HG03342 (cell line): Measurements from ENCODE around the gene ADARB1.

Experiments used
- ATAC-seq: cut with Tn5 transposase; IDR thresholded peaks from one replicate; pipeline ENCODE4 v1.9.1; 2021; ENCODE audit warnings: mild to moderate bottlenecking, moderate library complexity; ENCODE audit not compliant: unreplicated experiment

The ADARB1 gene

GRCh38 chr21:45190013-45190412, 115.6 kb downstream of the ADARB1 start:
- no peak for ATAC-seq

GRCh38 chr21:45192332-45192731, 118.0 kb downstream of the ADARB1 start:
- no peak for ATAC-seq

- no peak for ATAC-seq
Observed at GRCh38 chr21:45196620-45197019, 122.2 kb downstream of the ADARB1 start.

GRCh38 chr21:45199201-45199600, 124.8 kb downstream of the ADARB1 start:
- no peak for ATAC-seq

- no peak for ATAC-seq
Observed at GRCh38 chr21:45200031-45200430, 125.7 kb downstream of the ADARB1 start.

GRCh38 chr21:45200581-45201296, 126.4 kb downstream of the ADARB1 start:
- ATAC-seq, result no peak

- no peak for ATAC-seq
Observed at GRCh38 chr21:45202344-45202743, 128.0 kb downstream of the ADARB1 start.

GRCh38 chr21:45202889-45203288, 128.5 kb downstream of the ADARB1 start:
- ATAC-seq, result no peak

GRCh38 chr21:45203983-45204382, 129.6 kb downstream of the ADARB1 start:
- no peak for ATAC-seq

GRCh38 chr21:45204395-45204794, 130.0 kb downstream of the ADARB1 start:
- ATAC-seq, result no peak

- no peak for ATAC-seq
Observed at GRCh38 chr21:45207839-45208626, 133.7 kb downstream of the ADARB1 start.

GRCh38 chr21:45208627-45208951, 134.2 kb downstream of the ADARB1 start:
- no peak for ATAC-seq

GRCh38 chr21:45209046-45209445, 134.7 kb downstream of the ADARB1 start:
- ATAC-seq, result no peak

GRCh38 chr21:45209685-45210284, 135.4 kb downstream of the ADARB1 start:
- no peak for ATAC-seq

- ATAC-seq, result no peak
Observed at GRCh38 chr21:45210461-45210983, 136.1 kb downstream of the ADARB1 start.

GRCh38 chr21:45211661-45212060, 137.3 kb downstream of the ADARB1 start:
- ATAC-seq, result no peak

GRCh38 chr21:45213392-45213791, 139.0 kb downstream of the ADARB1 start:
- ATAC-seq, result no peak

GRCh38 chr21:45215213-45215612, 140.8 kb downstream of the ADARB1 start:
- ATAC-seq, result no peak

- no peak for ATAC-seq
Observed at GRCh38 chr21:45217010-45217409, 142.6 kb downstream of the ADARB1 start.

- no peak for ATAC-seq
Observed at GRCh38 chr21:45219517-45219916, 145.1 kb downstream of the ADARB1 start.

GRCh38 chr21:45220071-45220481, 145.7 kb downstream of the ADARB1 start:
- no peak for ATAC-seq
